GM21447 (cell line): Measurements from ENCODE around the gene KIF1B.

Source experiments
- ATAC-seq: cut with Tn5 transposase; IDR thresholded peaks from one replicate; pipeline ENCODE4 v1.9.1; 2021; ENCODE audit not compliant: unreplicated experiment

KIF1B gene

DNA sequence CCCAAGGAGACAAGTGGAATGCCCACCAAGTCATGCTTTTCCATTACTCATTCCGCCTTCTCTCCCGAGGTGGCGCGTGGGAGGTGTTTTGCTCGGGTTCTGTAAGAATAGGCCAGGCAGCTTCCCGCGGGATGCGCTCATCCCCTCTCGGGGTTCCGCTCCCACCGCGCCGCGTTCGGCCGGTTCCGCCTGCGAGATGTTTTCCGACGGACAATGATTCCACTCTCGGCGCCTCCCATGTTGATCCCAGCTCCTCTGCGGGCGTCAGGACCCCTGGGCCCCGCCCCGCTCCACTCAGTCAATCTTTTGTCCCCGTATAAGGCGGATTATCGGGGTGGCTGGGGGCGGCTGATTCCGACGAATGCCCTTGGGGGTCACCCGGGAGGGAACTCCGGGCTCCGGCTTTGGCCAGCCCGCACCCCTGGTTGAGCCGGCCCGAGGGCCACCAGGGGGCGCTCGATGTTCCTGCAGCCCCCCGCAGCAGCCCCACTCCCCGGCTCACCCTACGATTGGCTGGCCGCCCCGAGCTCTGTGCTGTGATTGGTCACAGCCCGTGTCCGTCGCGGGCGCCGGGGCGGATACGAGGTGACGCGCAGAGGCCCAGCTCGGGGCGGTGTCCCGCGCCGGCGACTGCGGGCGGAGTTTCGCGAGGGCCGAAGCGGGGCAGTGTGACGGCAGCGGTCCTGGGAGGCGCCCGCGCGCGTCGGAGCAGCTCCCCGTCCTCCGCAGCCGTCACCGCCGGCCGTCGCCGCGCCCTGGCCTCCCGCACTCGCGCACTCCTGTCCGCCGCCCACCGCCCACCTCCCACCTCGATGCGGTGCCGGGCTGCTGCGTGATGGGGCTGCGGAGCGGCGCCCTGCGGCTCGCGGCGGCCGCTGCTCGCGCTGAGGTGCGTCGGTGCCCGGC is at the start of gene KIF1B:
KIF1B (plus strand) TSS at position 666 of the 906 bp plus-strand sequence. CDS start 21,759 bp downstream, outside the sequence.
- ATAC-seq, result peak; percentile 95

DNA sequence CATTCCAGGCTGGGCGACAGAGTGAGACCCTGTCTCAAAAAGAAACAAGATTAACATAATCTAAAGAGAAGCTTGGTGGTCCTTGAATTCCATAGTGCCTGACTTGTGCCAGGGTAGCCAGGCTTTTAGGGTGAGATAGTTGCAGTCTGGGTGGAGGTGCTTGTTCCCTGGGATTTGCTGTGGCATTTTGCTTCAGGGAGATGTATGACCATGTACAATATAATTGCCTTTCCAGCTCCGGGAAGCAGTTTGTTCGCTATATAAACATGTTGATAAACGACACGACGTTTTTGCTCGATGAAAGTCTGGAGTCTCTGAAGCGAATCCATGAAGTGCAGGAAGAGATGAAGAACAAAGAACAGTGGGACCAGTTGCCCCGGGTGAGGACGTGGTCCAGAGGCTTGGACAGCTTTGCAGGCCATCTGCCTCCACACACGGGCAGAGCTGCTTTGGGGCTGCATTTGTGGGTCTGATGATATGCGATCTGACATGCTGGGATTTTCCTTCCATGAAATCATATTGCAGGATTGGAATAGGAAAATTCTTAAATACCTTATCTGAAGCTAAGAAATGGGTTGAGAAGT is 49.4 kb upstream of the KIF1B start:
- no peak for ATAC-seq

GRCh38 chr1:10161541-10162290 is 48.7 kb upstream of the KIF1B start:
- no peak for ATAC-seq

- ATAC-seq, result no peak
These were observed 41.4 kb upstream of the KIF1B start for GRCh38 chr1:10168912-10169514.

DNA sequence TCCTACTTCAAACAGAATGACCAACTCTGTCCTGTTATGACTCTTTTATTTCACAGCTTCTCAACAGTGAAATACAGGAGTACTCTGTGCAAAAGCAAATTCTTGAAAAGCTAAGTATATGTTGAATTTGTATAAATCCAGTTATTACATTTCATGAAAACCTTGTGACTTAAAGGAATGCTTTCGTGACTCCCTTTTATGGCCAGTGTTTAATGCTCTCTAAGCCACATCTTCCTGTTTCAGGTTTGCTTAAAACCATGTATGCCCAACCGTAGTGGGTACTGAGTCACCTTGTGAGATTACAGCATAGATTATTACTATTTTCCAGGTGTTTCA is 40.2 kb upstream of the KIF1B start:
- peak; percentile 62 for ATAC-seq

- no peak for ATAC-seq
These were observed 39.1 kb upstream of the KIF1B start for GRCh38 chr1:10171105-10171767.

GRCh38 chr1:10171995-10172669 is 38.2 kb upstream of the KIF1B start:
- no peak for ATAC-seq

- no peak for ATAC-seq
These were observed 36.8 kb upstream of the KIF1B start for GRCh38 chr1:10173582-10173981.

- no peak for ATAC-seq
These were observed 32.5 kb upstream of the KIF1B start for GRCh38 chr1:10177876-10178275.

GRCh38 chr1:10178597-10179405 is 31.6 kb upstream of the KIF1B start:
- ATAC-seq, result no peak

- no peak for ATAC-seq
These were observed 30.8 kb upstream of the KIF1B start for GRCh38 chr1:10179406-10180091.

DNA sequence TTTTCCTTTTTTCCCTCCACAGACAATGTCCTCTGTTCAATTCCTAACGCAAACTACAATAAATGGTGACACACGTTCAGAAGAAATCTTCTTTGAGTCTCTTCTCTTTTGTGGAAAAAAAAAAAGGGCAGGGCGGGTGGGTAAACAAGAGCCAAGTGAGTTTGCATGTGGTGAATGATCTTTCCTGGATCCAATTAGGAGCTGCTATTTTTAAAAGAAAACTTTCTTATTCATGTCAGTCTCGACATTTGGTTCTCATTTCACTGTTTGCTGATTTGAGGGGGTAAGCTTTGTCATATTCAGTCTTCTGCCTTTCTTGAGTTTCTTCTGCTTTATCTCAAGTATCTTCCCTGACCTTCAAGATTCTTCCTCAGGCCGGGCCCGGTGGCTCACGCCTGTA is 29.2 kb upstream of the KIF1B start:
- no peak for ATAC-seq

- ATAC-seq, result no peak
These were observed 24.6 kb upstream of the KIF1B start for GRCh38 chr1:10185759-10186158.

- no peak for ATAC-seq
These were observed 23.9 kb upstream of the KIF1B start for GRCh38 chr1:10186331-10187025.

DNA sequence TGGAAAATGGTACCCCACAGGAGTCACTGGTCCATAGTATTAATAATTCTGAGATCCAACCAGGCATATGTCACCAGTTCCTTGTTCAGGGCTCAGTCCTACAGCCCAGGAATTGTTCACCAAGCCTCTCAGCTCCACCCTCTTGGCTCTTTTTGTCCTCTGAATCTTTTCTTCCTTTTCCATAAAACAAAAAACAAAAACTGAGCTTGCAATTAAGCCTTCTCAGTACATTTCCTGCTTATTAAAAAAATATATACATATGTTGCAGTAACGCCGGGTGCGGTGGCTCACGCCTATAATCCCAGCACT is 23.4 kb upstream of the KIF1B start:
- ATAC-seq, result no peak

- ATAC-seq, result no peak
These were observed 22.2 kb upstream of the KIF1B start for GRCh38 chr1:10188133-10188650.

- ATAC-seq, result no peak
These were observed 20.7 kb upstream of the KIF1B start for GRCh38 chr1:10189659-10190058.

DNA sequence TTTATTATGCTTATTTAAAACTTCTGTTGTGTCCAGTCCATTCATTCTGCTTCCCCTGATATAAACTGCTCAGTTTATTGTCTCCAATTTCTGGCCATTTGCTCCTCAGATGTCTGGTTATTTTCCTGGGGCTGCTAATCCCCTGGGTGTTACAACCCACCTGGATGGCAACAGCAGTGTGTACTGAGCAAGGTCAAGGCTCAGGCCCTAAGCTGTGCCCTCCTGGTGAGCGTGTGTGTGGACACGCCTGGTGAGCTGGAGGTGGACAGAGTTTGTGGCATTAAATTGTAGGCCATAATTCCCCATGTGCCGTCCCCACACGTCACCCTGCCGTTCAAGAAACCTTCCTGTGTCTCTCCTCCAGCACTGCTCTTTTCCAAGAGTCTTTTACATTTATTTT is 18.1 kb upstream of the KIF1B start:
- ATAC-seq, result no peak
